DND-41 (cell line): ENCODE results near the gene PSAP.

ENCODE experiments used
- EZH2 ChIP-seq: IDR thresholded peaks from 3 replicates; pipeline ENCODE4 v1.6.1; 2012; ENCODE audit warnings: borderline replicate concordance, low read depth, mild to moderate bottlenecking, moderate library complexity, low read length, inconsistent platforms; ENCODE audit not compliant: severe bottlenecking
- TF ChIP-seq, protein P1 (sequence below): IDR thresholded peaks from 2 replicates; pipeline ENCODE4 v1.5.1; 2012; ENCODE audit warnings: borderline replicate concordance, low read length, moderate library complexity, mild to moderate bottlenecking; ENCODE audit not compliant: poor library complexity, severe bottlenecking; ENCODE audit errors: extremely low read depth

DNA sequence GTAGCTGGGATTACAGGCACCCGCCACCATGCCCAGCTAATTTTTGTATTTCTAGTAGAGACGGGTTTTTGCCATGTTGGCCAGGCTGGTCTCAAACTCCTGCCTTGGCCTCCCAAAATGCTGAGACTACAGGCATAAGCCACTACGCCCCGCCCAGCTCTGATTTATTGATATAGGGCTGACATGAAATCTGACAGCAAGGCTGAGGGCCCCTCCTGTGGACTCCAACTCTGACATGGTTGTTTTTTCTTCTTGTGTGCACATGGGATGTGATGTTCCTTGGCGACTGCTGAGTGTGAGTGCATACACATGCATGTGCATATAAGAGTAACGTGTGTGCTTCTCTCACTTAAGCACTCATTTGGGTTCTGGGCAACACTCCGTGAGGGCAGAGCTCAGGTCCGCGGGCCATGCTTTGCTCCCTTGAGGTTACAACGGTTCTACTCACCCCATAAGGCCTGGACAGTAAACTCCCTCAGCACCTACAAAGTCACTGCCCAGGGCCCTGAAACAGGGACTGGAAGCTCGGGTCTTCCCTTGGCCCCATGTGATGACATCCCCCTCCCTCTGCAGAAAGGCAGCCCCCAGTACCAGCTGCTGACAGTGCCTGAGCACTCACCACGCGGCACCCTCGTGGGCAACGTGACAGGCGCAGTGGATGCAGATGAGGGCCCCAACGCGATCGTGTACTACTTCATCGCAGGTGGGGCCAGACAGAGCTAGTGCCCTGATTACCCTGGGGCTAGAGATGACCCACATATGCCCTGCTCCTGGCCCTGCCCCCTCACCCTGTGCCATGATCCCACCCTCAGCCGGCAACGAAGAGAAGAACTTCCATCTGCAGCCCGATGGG, 44.1 kb downstream of the PSAP start:
- TF ChIP-seq EZH2: no peak
- TF ChIP-seq, protein P1, sequence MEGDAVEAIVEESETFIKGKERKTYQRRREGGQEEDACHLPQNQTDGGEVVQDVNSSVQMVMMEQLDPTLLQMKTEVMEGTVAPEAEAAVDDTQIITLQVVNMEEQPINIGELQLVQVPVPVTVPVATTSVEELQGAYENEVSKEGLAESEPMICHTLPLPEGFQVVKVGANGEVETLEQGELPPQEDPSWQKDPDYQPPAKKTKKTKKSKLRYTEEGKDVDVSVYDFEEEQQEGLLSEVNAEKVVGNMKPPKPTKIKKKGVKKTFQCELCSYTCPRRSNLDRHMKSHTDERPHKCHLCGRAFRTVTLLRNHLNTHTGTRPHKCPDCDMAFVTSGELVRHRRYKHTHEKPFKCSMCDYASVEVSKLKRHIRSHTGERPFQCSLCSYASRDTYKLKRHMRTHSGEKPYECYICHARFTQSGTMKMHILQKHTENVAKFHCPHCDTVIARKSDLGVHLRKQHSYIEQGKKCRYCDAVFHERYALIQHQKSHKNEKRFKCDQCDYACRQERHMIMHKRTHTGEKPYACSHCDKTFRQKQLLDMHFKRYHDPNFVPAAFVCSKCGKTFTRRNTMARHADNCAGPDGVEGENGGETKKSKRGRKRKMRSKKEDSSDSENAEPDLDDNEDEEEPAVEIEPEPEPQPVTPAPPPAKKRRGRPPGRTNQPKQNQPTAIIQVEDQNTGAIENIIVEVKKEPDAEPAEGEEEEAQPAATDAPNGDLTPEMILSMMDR: no peak
